IMR-90 (cell line): ENCODE data around the gene ADAMTSL5. TPM values are rescaled to one million over a fixed set of nuclear protein-coding genes. Genes with fewer than 3 reads are reported as not detected.
A peak's percentile ranks its signal among the peaks of the same experiment; 100 is the strongest.

Source experiments
- ATAC-seq: fragments of 200-7000 bp; cut with Tn5 transposase; 2 replicates; pipeline ENCODE4 v1.9.1; 2020; ENCODE audit warnings: low read depth, mild to moderate bottlenecking, moderate library complexity
- BruUV-seq: library from RNA; stranded (reverse); fragments of 400-500 nt; replicated peaks from 2 replicates; lab custom pipeline; 2021; lab: Mats Ljungman, UMichigan
- CTCF ChIA-PET: fragments of 300-600 bp; formaldehyde crosslinking; extraction: SDS; loops from one replicate; lab custom pipeline; 2021; ENCODE audit warnings: antibody characterized with exemption; lab: Yijun Ruan, JAX
- POLR2A ChIA-PET: fragments of 300-600 bp; sonication (Branson Sonifier 250); formaldehyde crosslinking; loops from one replicate; lab custom pipeline; 2022; ENCODE audit warnings: antibody characterized with exemption; ENCODE audit not compliant: unreplicated experiment; lab: Charles Lee
- DNase-seq: peaks from one replicate; pipeline ENCODE4 v3.0.0; 2013
- H2AFZ ChIP-seq: replicated peaks from 2 replicates; pipeline ENCODE3; 2013; ENCODE audit warnings: low read length, mild to moderate bottlenecking; ENCODE audit not compliant: poor library complexity
- H2AK5ac ChIP-seq: 2 replicates; pipeline ENCODE4 v1.6.1; 2013; ENCODE audit warnings: low read depth, low read length, inconsistent platforms
- H2AK9ac ChIP-seq: replicated peaks from 2 replicates; pipeline ENCODE3; 2013; ENCODE audit warnings: mild to moderate bottlenecking, low read depth, low read length, moderate library complexity; ENCODE audit not compliant: poor library complexity
- H2BK120ac ChIP-seq: 2 replicates; pipeline ENCODE4 v1.6.1; 2013; ENCODE audit warnings: low read depth, low read length, inconsistent platforms
- H2BK15ac ChIP-seq: 3 replicates; pipeline ENCODE4 v1.6.1; 2013; ENCODE audit warnings: low read depth, low read length, inconsistent platforms
- H2BK20ac ChIP-seq: 2 replicates; pipeline ENCODE4 v1.6.1; 2013; ENCODE audit warnings: low read depth, mild to moderate bottlenecking, inconsistent platforms, low read length, moderate library complexity
- H2BK5ac ChIP-seq: 2 replicates; pipeline ENCODE4 v1.6.1; 2013; ENCODE audit warnings: mild to moderate bottlenecking, low read depth, low read length, inconsistent platforms; ENCODE audit not compliant: poor library complexity, severe bottlenecking
- H3K14ac ChIP-seq: replicated peaks from 2 replicates; pipeline ENCODE4 v1.6.1; 2013; ENCODE audit warnings: low read depth, low read length, inconsistent platforms
- H3K18ac ChIP-seq: 2 replicates; pipeline ENCODE4 v1.6.1; 2013; ENCODE audit warnings: low read depth, low read length, control low read depth
- H3K23ac ChIP-seq: 2 replicates; pipeline ENCODE4 v1.6.1; 2013; ENCODE audit warnings: low read depth, low read length, inconsistent platforms
- H3K27ac ChIP-seq: 2 replicates; pipeline ENCODE4 v1.5.1; 2013; ENCODE audit warnings: mild to moderate bottlenecking, control low read depth, low read length; ENCODE audit not compliant: insufficient read depth
- H3K27me3 ChIP-seq: 2 replicates; pipeline ENCODE4 v1.6.1; 2013; ENCODE audit warnings: low read length; ENCODE audit not compliant: control insufficient read depth, insufficient read depth
- H3K36me3 ChIP-seq: 2 replicates; pipeline ENCODE4 v1.6.1; 2013; ENCODE audit warnings: low read length, mixed read lengths; ENCODE audit not compliant: control insufficient read depth, insufficient read depth
- H3K4ac ChIP-seq: 2 replicates; pipeline ENCODE4 v1.6.1; 2013; ENCODE audit warnings: low read depth, low read length, inconsistent platforms
- H3K4me1 ChIP-seq: 2 replicates; pipeline ENCODE4 v1.6.1; 2013; ENCODE audit warnings: low read length, mixed read lengths; ENCODE audit not compliant: control insufficient read depth, insufficient read depth
- H3K4me2 ChIP-seq: 2 replicates; pipeline ENCODE4 v1.6.1; 2013; ENCODE audit warnings: low read depth, mild to moderate bottlenecking, control low read depth, low read length, moderate library complexity
- H3K4me3 ChIP-seq: 2 replicates; pipeline ENCODE4 v1.5.1; 2013; ENCODE audit warnings: low read depth, mild to moderate bottlenecking, control low read depth, low read length, moderate library complexity; ENCODE audit not compliant: insufficient read depth
- H3K56ac ChIP-seq: 2 replicates; pipeline ENCODE4 v1.6.1; 2013; ENCODE audit warnings: low read length, inconsistent platforms; ENCODE audit not compliant: insufficient read depth; ENCODE audit errors: extremely low read depth
- H3K79me1 ChIP-seq, 2 experiments: 2 replicates each; pipeline ENCODE4 v1.6.1; 2013; ENCODE audit warnings: low read length in 2 of 2, inconsistent platforms in 1 of 2, low read depth in 1 of 2
- H3K9ac ChIP-seq: 2 replicates; pipeline ENCODE4 v1.6.1; 2013; ENCODE audit warnings: low read depth, low read length, control low read depth
- H3K9me1 ChIP-seq: 2 replicates; pipeline ENCODE4 v1.6.1; 2013; ENCODE audit warnings: low read length, inconsistent platforms; ENCODE audit not compliant: insufficient read depth
- H3K9me3 ChIP-seq: 2 replicates; pipeline ENCODE4 v1.6.1; 2013; ENCODE audit warnings: low read length; ENCODE audit not compliant: control insufficient read depth, insufficient read depth
- H4K20me1 ChIP-seq: 2 replicates; pipeline ENCODE4 v1.6.1; 2013; ENCODE audit warnings: low read length, inconsistent platforms; ENCODE audit not compliant: insufficient read depth
- H4K5ac ChIP-seq: 2 replicates; pipeline ENCODE4 v1.6.1; 2013; ENCODE audit warnings: mild to moderate bottlenecking, low read depth, low read length, control low read depth
- H4K8ac ChIP-seq, 2 experiments: 2 replicates each; pipeline ENCODE4 v1.6.1; 2013; ENCODE audit warnings: low read depth in 2 of 2, low read length in 2 of 2, control low read depth in 1 of 2, inconsistent platforms in 1 of 2
- H4K91ac ChIP-seq: 2 replicates; pipeline ENCODE4 v1.6.1; 2013; ENCODE audit warnings: low read depth, low read length, inconsistent platforms; ENCODE audit not compliant: insufficient read depth
- MXI1 ChIP-seq: IDR thresholded peaks from 2 replicates; pipeline ENCODE4 v1.6.1; 2012; ENCODE audit warnings: low read depth, mild to moderate bottlenecking, low read length, moderate library complexity, borderline replicate concordance
- RFX5 ChIP-seq: IDR thresholded peaks from 2 replicates; pipeline ENCODE4 v1.8.0; 2012; ENCODE audit warnings: low read depth, mild to moderate bottlenecking, low read length, moderate library complexity
- WGBS, 2 experiments: methylation state at CpG; one replicate each; pipeline versions ENCODE4 v1.1.5 to v1.1.7; 2013; ENCODE audit warnings: missing lambda C conversion rate in 2 of 2; ENCODE audit not compliant: insufficient read length in 1 of 2; ENCODE audit errors: extremely low coverage in 2 of 2; 5-methylcytosine and 5-hydroxymethylcytosine counted together
- dilution Hi-C: fragments of 300-500 bp; cut with HindIII; formaldehyde crosslinking; loops from one replicate; pipeline ENCODE4 v1.14.3; 2018; ENCODE audit warnings: low sequenced_read_pairs; ENCODE audit not compliant: unreplicated experiment
- in situ Hi-C: fragments of 300-500 bp; cut with MboI; formaldehyde crosslinking; loops from 3 replicates; pipeline ENCODE4 v1.14.3; 2019; ENCODE audit warnings: low sequenced_read_pairs, inconsistent platforms, mixed read lengths
- intact Hi-C: fragments of 100-400 bp; cut with micrococcal nuclease; formaldehyde crosslinking; loops from 2 replicates; pipeline ENCODE4 v1.10.0; 2022
- polyA plus RNA-seq, 3 experiments: library from polyadenylated mRNA; depleted of rRNA; stranded (reverse); fragments of >200 nt; gene quantifications; 2 replicates each; pipeline ENCODE4 v1.2.3, GENCODE V29; 2012; ENCODE audit warnings: low replicate concordance in 1 of 3
- total RNA-seq: library from RNA; depleted of rRNA; stranded (reverse); fragments of >200 nt; gene quantifications from 2 replicates; pipeline ENCODE4 v1.2.3, GENCODE V29; 2012
- TF ChIP-seq, protein P1 (sequence below): fragments of 150-350 bp; IDR thresholded peaks from 2 replicates; pipeline ENCODE4 v1.6.1; 2016; ENCODE audit warnings: low read depth, mild to moderate bottlenecking, low read length, moderate library complexity, borderline replicate concordance

ADAMTSL5 gene
- total and polyA plus RNA-seq, 2 of the 4 experiments (the other 2 are of a cell fraction), result 0.90 to 10.8 TPM

DNA sequence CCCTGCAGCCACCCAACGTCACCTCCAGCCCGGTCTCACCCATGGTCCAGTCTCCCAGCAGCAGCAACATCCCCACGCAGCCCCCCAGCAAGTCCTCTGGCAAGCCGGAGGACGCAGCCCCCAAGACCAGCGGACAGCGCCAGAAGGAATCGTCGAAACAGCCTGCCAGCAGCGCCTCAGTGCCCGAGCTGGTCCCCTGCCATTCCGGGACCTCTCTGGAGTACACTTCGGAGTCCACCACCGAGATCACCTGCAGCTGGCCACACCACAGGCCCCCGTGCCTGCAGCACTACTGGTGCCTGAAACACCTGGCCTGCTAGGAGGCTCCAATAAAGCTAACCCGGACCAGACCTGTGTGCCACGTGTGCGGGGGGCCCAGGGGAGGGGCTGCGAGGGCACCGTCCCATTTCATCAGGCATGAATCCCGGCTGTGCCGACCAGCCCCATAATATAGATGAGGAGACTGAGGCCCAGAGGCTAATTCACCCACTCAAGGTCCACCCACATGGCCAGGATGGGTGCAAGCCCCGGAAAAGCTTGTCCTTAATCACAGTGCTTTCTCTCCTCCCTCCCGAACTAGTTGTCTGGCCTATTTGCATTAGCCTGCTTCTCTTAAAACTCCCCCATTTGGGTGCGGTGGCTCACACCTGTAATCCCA is 15.1 kb downstream of the ADAMTSL5 start:
- Histone ChIP-seq H3K27me3 (peaks cover 11% of the 10 kb centered on the region; the same call in 1 of the 2 replicates), H4K5ac (no peak overlapping the region), H2BK20ac (no peak overlapping the region), H3K36me3 (no peaks in the 10 kb centered on the region), H3K9me1 (no peaks in the 10 kb centered on the region), H3K9me3 (no peaks in the 10 kb centered on the region), H4K8ac (no peak overlapping the region), H2AK5ac (no peak overlapping the region), H3K4me3 (no peak overlapping the region), H2AK9ac (no peak overlapping the region), H2BK15ac (no peak overlapping the region), H2BK5ac (no peak overlapping the region), H2BK120ac (no peak overlapping the region), H3K56ac (no peak overlapping the region), H3K9ac (no peak overlapping the region), H3K23ac (no peak overlapping the region), H2AFZ (peak overlapping the region; percentile 11), H4K20me1 (no peaks in the 10 kb centered on the region), H3K4ac (no peak overlapping the region), H3K27ac (no peak overlapping the region), H3K4me1 (no peaks in the 10 kb centered on the region), H3K18ac (no peak overlapping the region), H3K79me1 (no peaks in the 10 kb centered on the region), H3K4me2 (no peak overlapping the region), H3K14ac (no peak overlapping the region), H4K91ac (no peak overlapping the region)
- ATAC-seq, result no peak
- in situ Hi-C loops (no loop called here), intact Hi-C loops (no loop called here), dilution Hi-C loops (no loop called here)
- no peak for TF ChIP-seq MXI1
- TF ChIP-seq, protein P1, sequence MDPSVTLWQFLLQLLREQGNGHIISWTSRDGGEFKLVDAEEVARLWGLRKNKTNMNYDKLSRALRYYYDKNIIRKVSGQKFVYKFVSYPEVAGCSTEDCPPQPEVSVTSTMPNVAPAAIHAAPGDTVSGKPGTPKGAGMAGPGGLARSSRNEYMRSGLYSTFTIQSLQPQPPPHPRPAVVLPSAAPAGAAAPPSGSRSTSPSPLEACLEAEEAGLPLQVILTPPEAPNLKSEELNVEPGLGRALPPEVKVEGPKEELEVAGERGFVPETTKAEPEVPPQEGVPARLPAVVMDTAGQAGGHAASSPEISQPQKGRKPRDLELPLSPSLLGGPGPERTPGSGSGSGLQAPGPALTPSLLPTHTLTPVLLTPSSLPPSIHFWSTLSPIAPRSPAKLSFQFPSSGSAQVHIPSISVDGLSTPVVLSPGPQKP, result no peak
- no peak for TF ChIP-seq RFX5
- WGBS, 2 experiments, result 76% methylated on average over 18 of the region's 25 CpGs; no CpG with 5 or more reads in 1 of the 2 experiments
- ChIA-PET POLR2A (no interaction called here), CTCF (no interaction called here)
- BruUV-seq, result no TSS peak
- no peak for DNase-seq
